ENCODE measurements around the gene RASAL2.

RASAL2 gene

GRCh38 chr1:178282949-178283367 is 189.1 kb downstream of the RASAL2 start:
- DNase-seq (ENCODE audit: low read depth, low spot score), result peak; percentile 24
- TF ChIP-seq, protein P1, sequence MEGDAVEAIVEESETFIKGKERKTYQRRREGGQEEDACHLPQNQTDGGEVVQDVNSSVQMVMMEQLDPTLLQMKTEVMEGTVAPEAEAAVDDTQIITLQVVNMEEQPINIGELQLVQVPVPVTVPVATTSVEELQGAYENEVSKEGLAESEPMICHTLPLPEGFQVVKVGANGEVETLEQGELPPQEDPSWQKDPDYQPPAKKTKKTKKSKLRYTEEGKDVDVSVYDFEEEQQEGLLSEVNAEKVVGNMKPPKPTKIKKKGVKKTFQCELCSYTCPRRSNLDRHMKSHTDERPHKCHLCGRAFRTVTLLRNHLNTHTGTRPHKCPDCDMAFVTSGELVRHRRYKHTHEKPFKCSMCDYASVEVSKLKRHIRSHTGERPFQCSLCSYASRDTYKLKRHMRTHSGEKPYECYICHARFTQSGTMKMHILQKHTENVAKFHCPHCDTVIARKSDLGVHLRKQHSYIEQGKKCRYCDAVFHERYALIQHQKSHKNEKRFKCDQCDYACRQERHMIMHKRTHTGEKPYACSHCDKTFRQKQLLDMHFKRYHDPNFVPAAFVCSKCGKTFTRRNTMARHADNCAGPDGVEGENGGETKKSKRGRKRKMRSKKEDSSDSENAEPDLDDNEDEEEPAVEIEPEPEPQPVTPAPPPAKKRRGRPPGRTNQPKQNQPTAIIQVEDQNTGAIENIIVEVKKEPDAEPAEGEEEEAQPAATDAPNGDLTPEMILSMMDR (IDR thresholded peaks at IDR 0.05; ENCODE audit: insufficient read depth, low read length, missing control alignments), result peak; percentile 35
- no peak overlapping the region for H3K4me3 ChIP-seq (ENCODE audit: low read depth, low read length)
- CTCF ChIA-PET, result interaction anchor here (0.7 to 4.7 kb wide), 26 partner anchors 9 to 337 kb away, joined by 3 to 154 read pairs (median 4); no protein-coding TSS in a partner anchor
- POLR2A ChIA-PET, result no interaction called here

GRCh38 chr1:178283409-178283808 is 189.5 kb downstream of the RASAL2 start:
- no peak for DNase-seq (ENCODE audit: low read depth, low spot score)
- no peak overlapping the region for H3K4me3 ChIP-seq (ENCODE audit: low read depth, low read length)
- TF ChIP-seq, protein P1 (IDR thresholded peaks at IDR 0.05; ENCODE audit: insufficient read depth, low read length, missing control alignments), result no peak
- POLR2A ChIA-PET, result no interaction called here
- CTCF ChIA-PET, result interaction anchor here (0.8 to 4.7 kb wide), 21 partner anchors 12 to 337 kb away, joined by 3 to 154 read pairs (median 5); no protein-coding TSS in a partner anchor

DNA sequence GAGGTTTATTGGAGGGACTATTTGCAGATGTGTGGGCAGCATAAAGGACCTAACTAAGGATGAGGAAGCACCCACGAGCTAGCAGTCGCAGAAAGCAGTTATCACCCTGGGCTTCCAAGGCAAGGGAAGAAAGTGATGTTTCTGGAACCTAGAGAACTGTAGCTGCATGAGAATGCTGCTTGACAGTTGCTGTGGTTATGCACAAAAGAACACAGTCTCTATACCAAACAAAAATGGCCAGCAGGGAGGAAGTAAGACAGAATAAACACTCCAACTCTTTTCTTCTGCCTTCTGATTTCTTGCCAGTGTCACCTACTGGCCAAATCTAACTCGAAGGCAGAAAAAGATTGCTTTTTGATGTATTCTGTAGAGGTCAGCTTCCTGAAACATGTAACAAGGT is 190.2 kb downstream of the RASAL2 start:
- CTCF ChIA-PET, result interaction anchor here (1.0 to 4.7 kb wide), 6 partner anchors 11 to 336 kb away, joined by 3 to 154 read pairs (median 6); no protein-coding TSS in a partner anchor
- DNase-seq (ENCODE audit: low read depth, low spot score), result no peak
- POLR2A ChIA-PET, result no interaction called here
- no peak overlapping the region for H3K4me3 ChIP-seq (ENCODE audit: low read depth, low read length)
- TF ChIP-seq, protein P1 (IDR thresholded peaks at IDR 0.05; ENCODE audit: insufficient read depth, low read length, missing control alignments), result no peak

GRCh38 chr1:178291166-178291565 is 197.3 kb downstream of the RASAL2 start:
- DNase-seq (ENCODE audit: low read depth, low spot score), result no peak
- TF ChIP-seq, protein P1 (IDR thresholded peaks at IDR 0.05; ENCODE audit: insufficient read depth, low read length, missing control alignments), result no peak
- CTCF ChIA-PET, result no interaction called here
- H3K4me3 ChIP-seq (ENCODE audit: low read depth, low read length), result no peak overlapping the region
- POLR2A ChIA-PET, result no interaction called here

DNA sequence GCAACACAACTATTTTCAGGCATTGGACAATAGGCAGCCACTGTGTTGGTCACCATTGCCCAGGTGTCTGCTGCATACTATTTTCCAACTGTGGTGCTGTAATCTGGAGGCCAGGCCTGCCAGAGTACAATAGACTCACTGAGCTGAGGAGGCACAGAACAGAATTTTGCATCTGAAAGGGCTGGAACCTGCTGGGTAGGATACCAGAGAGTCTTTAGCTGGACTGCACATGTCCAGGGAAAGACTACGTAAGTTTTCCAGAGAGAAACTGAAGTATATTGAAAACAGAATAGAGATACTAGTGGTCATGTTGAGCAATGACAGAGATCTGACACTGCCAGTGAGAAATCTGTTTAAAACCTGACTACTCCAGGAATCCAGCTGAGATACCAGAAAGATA is 200.8 kb downstream of the RASAL2 start:
- H3K4me3 ChIP-seq (ENCODE audit: low read depth, low read length), result no peak overlapping the region
- ChIA-PET CTCF (interaction anchor here (0.8 to 2.8 kb wide), 11 partner anchors 8 to 263 kb away, joined by 3 to 14 read pairs (median 6); no protein-coding TSS in a partner anchor), POLR2A (no interaction called here)
- TF ChIP-seq, protein P1 (IDR thresholded peaks at IDR 0.05; ENCODE audit: insufficient read depth, low read length, missing control alignments), result no peak
- DNase-seq (ENCODE audit: low read depth, low spot score), result no peak

DNA sequence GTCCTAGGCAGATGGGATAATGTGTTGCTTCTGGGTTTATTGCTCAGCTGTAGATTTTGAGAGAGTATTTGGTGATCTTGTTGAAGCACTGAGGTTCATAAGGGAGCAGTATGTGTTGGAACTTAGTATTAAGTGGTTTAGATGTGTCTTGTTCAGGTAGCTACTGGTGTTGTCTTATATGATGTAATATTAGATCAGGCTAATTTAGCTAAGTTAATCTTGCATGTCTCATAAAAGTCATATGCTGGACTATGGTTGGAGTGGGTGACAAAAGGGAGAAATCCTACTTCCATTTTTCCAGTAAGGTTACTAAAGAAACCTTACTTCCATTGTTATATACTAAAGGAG is 206.4 kb downstream of the RASAL2 start:
- ChIA-PET CTCF (interaction anchor here (0.6 to 4.4 kb wide), 54 partner anchors 10 to 779 kb away, joined by 3 to 70 read pairs (median 5); no protein-coding TSS in a partner anchor), POLR2A (interaction anchor here (0.7 to 0.8 kb wide), 2 partner anchors 240 to 942 kb away, joined by 3 read pairs; no protein-coding TSS in a partner anchor)
- DNase-seq (ENCODE audit: low read depth, low spot score), result no peak
- TF ChIP-seq, protein P1 (IDR thresholded peaks at IDR 0.05; ENCODE audit: insufficient read depth, low read length, missing control alignments), result no peak
- H3K4me3 ChIP-seq (ENCODE audit: low read depth, low read length), result no peak overlapping the region
